RPMI8226 (cell line): ENCODE results near the gene RBM4.

Source experiments
- DNase-seq: peaks from one replicate; pipeline ENCODE4 v3.0.0-alpha.2; 2015

Gene RBM4

GRCh38 chr11:66691311-66691980 lies 52.9 kb downstream of the RBM4 start:
- no peak for DNase-seq

- DNase-seq = no peak
Observed at GRCh38 chr11:66692446-66692845, 53.9 kb downstream of the RBM4 start.

- DNase-seq = no peak
Observed at GRCh38 chr11:66692871-66693331, 54.4 kb downstream of the RBM4 start.

- DNase-seq = no peak
Observed at GRCh38 chr11:66693356-66694055, 55.0 kb downstream of the RBM4 start.

- DNase-seq = no peak
Observed at GRCh38 chr11:66694056-66694410, 55.5 kb downstream of the RBM4 start.

GRCh38 chr11:66694732-66695207 lies 56.3 kb downstream of the RBM4 start:
- DNase-seq = peak; percentile 94
